Fibroblast of pulmonary artery (primary cell): ENCODE data around the gene GPC3.
A peak's percentile ranks its signal among the peaks of the same experiment; 100 is the strongest.

ENCODE experiments used
- DNase-seq: peaks from one replicate; pipeline ENCODE4 v3.0.0-alpha.2; 2010; ENCODE audit warnings: low read depth
- H3K4me3 ChIP-seq: replicated peaks from 2 replicates; pipeline ENCODE4 v1.5.1; 2011; ENCODE audit warnings: low read depth, mild to moderate bottlenecking, control low read depth, low read length, moderate library complexity
- TF ChIP-seq, protein P1 (sequence below): IDR thresholded peaks from 2 replicates; pipeline ENCODE4 v1.5.1; 2011; ENCODE audit warnings: mild to moderate bottlenecking, control low read depth, low read length, inconsistent platforms; ENCODE audit errors: missing control alignments

The GPC3 gene

DNA sequence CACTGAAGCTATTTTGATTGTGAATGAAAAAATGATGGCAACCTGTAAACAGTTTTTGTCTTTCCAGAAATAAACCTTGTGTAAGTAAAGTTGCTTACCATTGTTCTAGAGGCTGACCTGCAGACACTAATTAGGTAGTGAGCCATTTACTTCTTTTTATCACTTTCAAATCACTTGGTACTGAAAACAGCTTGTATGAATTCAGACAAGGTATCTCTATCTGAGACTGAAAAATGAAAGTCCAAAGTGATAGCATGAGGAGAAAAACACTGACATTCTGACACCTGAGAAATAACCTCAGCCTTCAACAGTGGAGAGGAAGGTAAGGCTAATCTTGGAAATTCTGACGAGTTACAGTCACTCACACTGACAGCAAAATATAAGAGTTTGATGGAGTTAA lies 238.8 kb downstream of the GPC3 start:
- H3K4me3 ChIP-seq: no peak overlapping the region
- TF ChIP-seq, protein P1, sequence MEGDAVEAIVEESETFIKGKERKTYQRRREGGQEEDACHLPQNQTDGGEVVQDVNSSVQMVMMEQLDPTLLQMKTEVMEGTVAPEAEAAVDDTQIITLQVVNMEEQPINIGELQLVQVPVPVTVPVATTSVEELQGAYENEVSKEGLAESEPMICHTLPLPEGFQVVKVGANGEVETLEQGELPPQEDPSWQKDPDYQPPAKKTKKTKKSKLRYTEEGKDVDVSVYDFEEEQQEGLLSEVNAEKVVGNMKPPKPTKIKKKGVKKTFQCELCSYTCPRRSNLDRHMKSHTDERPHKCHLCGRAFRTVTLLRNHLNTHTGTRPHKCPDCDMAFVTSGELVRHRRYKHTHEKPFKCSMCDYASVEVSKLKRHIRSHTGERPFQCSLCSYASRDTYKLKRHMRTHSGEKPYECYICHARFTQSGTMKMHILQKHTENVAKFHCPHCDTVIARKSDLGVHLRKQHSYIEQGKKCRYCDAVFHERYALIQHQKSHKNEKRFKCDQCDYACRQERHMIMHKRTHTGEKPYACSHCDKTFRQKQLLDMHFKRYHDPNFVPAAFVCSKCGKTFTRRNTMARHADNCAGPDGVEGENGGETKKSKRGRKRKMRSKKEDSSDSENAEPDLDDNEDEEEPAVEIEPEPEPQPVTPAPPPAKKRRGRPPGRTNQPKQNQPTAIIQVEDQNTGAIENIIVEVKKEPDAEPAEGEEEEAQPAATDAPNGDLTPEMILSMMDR: no peak
- DNase-seq: no peak

DNA sequence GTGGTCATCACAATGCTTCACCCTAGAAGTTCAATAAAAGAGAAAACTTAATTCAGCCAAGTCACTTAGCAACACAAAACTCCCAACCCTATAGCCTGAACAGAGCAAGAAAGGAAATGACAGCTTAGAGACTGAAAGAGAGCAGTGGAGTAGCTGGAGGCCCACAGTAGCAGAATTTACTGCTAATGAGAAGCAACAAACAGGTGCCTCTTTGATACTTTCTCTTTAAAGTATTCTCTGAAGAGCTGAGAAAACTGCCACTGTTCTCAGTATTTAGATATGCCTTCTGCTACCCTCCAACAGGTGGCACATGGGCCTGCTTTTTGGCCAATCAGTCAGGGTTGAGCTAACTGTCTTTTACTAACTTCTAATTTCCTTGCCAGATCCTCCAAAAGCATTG lies 240.0 kb downstream of the GPC3 start:
- DNase-seq: no peak
- H3K4me3 ChIP-seq: no peak overlapping the region
- TF ChIP-seq, protein P1: no peak

DNA sequence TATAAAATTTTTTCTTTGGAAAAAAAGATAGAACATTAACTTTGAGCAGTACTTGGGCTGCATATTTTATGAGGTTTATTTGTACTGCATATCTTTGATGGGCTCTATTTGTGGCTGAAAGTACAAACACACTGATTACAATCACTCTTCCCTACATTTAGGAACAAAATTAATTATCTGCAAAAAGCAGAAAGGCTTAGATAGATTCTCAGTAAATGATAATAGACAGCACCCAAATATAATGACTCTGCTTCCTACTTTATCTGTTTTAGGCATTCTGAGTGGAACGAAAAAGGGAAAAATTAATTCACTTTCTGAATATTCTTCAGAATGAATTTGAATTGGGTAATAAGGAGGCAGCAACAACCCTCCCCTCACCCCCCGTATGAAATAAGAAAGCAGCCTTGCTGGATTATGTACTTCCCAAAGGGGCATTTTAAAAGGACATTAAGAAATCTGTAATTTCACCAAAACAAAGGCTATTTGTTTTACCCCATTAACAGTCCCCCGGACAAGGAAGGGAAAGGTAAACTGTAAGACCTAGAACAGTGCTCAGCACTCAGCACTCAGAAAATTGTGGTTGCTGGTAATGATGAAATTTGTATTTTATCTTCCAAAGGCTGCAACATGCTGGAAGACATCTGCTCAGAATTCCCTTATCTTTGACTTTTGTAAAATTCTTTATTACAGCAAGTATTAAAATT lies 242.6 kb downstream of the GPC3 start:
- no peak for DNase-seq
- H3K4me3 ChIP-seq: no peak overlapping the region
- TF ChIP-seq, protein P1: no peak

DNA sequence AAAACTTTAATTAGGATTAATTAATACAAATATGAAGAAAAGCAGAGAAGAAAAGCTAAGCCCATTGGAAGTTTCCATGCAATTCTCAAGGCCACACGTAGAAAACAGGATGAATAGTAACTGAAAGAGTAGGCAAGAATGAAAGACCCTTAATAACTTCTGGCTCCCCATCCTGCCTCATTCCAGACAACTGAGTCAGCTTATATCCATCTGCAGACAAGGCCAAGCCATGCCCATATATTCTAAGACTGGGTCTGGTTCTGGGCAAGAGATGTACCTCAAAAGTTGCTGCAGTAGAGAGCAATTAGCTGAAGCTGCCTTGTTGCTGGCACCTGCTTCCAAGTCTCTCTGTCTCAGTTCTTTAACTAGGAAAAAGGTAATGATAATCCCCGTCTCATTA lies 244.1 kb downstream of the GPC3 start:
- DNase-seq: peak; percentile 2
- H3K4me3 ChIP-seq: no peak overlapping the region
- TF ChIP-seq, protein P1: no peak

DNA sequence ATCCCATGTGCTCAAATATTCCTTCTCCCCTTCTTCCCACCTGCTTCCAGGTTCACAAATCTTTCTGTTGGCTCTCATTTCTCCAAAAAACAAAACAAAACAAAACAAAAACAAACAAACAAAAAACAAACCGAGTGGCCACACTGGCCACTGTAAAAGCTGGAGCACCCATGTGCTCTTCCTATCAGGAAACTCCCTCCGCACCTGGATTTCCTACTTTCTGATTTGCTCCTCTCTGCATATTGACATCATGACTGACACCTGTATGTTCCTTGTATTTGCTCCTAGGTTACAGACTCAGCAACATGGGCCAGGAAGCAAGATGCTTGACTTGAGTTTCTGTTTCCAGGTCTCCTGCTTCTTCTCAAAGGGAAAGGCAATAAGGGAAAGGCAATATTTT lies 258.8 kb downstream of the GPC3 start:
- TF ChIP-seq, protein P1: no peak
- no peak overlapping the region for H3K4me3 ChIP-seq
- no peak for DNase-seq

DNA sequence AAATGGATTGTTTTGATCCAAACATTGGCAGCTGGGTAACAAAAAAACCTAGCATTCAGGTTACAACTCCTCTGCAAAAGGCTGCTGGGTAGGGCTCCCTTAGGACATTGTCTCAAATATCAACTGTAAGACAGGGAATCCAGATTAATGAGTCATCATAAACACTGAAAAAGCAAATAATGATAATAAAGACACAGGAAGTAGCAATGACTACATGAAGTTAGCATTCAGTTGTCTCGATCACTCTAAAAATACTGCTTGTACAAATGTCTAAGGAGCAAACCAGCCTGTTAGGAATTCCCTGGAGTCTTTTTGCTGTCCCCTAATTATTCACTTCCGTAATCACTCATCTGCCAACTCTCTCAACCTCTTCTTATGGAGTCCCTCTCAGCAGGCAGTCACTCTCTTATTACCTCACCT lies 259.2 kb downstream of the GPC3 start:
- H3K4me3 ChIP-seq: no peak overlapping the region
- TF ChIP-seq, protein P1: no peak
- DNase-seq: peak; percentile 65

DNA sequence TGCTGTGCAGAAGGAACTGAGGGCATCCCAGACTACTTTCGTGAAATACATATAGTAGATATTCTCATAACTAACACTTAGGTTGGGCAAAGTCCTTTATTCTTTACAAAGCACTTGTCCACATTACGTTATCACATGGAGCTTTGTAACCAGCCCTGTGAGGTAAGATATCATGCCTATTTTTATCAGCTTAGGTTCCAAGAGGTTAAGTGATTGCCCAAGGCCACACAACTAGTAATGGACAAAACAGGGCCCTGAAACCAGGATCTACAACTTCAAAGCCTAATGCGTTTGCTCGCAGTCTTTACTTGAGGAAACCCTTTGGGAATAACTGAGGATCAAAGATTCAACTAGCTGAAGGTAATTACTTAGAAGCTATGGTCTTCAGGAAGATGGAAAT lies 261.5 kb downstream of the GPC3 start:
- TF ChIP-seq, protein P1: no peak
- H3K4me3 ChIP-seq: no peak overlapping the region
- DNase-seq: no peak
